Caki2 (cell line): ENCODE measurements around the gene CHST11. TPM values are rescaled to one million over a fixed set of nuclear protein-coding genes. Genes with fewer than 3 reads are reported as not detected.

Source experiments
- DNase-seq: peaks from one replicate; pipeline ENCODE4 v3.0.0-alpha.2; 2015; ENCODE audit warnings: low read depth
- in situ Hi-C: cut with HindIII; loops from 2 replicates; pipeline ENCODE4 v1.10.0; 2016; ENCODE audit warnings: low sequenced_read_pairs, low pct_unique_long_range_greater_than_20kb, mixed read lengths
- total RNA-seq: library from RNA; depleted of rRNA; stranded (reverse); fragments of >200 nt; shearing (Covaris generic); gene quantifications from 2 replicates; pipeline ENCODE4 v1.2.3, GENCODE V29; 2014; ENCODE audit warnings: low replicate concordance

Gene CHST11
- total RNA-seq, 1 experiment from 2014 or later: 51.3 TPM

DNA sequence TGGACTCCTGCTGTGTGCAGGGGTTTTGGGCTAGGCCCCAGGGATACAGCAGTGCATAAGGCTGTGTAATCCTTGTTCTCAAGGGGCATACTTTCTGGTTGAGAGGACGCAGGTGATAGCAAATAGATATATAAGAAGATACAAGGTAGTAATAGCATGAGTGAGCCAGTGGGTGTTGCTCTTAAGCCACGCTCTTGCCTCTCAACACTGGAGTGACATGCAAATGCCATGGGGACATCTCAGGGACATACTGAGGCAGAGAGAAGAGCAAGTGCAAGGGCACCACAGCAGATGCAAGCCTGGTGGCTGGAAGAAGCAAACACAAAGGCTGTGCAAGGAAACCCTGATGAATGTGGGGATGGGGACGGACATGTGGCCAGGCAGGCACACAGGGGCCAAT is 223.3 kb downstream of the CHST11 start:
- no peak for DNase-seq
- in situ Hi-C loops: no loop called here

DNA sequence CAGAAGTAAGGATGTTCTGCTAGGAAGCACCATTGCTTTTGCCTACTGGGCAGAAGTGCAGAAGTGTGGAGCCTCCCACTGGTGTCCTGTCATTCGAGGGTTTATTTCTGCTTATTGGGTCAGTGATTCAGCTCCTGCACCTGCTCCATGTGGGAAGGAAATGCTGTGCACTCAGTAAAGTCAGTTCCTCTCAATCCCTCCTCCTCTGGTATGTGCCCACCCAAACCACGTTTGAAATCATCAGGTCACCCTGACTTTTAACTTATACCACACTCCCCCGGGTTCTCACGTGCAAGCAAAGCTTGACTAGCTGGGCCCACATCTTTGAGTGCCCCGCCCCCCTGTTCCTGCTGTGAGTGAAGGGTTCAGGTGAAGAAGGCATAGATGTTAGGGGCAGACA is 223.7 kb downstream of the CHST11 start:
- DNase-seq: no peak
- in situ Hi-C loops: no loop called here

DNA sequence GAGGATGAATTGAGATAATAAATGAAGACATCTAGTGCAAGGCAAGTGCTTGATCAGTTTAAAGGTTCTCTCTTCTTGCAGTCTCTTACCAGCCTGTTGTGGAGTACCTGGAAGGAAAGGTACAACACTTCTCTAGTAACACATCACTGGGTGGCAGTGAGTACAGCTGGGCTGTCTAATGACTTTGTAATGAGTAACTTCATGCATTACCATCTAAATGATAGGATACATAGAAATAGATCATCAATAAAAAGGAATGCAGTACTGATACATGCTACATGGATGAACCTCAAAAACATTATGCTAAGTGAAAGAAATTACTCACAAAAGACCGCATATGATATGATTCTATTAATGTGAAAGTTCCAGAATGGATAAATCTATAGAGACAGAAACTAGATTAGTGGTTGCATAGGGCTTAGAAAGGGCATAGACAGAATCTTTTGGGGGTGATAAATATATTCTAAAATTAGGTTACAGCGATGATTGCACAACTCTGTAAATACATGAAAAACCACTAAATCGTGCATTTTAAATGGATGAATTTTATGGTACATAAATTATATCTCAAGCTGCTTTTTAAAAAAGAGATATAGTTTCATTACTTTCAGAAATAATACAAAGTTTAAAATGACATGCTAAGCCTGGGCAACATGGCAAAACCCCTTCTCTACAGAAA is 224.4 kb downstream of the CHST11 start:
- no peak for DNase-seq
- in situ Hi-C loops: no loop called here

DNA sequence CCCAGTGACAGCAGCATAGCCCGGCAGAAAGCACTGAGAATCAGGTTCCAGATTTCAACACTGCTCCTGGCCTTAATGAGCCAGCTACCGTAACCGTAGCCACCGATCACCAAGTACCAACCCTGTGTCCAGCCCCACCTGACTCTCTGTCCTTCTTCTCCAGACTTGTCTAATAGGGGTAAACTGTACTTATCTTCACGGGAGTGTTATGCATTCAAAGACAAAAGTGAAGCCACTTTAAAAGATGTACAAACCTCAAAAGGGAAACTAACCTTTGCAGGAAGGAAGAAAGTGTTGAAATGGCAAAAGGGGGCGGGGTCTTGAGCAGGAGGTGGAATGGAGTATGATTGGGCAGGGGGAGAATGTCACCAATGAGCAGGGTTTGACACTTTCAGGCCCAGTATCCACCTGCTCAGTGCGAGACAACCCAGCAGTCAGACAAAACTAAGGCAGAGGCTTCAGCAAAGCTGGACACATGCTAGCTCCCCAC is 226.1 kb downstream of the CHST11 start:
- in situ Hi-C loops: no loop called here
- no peak for DNase-seq

DNA sequence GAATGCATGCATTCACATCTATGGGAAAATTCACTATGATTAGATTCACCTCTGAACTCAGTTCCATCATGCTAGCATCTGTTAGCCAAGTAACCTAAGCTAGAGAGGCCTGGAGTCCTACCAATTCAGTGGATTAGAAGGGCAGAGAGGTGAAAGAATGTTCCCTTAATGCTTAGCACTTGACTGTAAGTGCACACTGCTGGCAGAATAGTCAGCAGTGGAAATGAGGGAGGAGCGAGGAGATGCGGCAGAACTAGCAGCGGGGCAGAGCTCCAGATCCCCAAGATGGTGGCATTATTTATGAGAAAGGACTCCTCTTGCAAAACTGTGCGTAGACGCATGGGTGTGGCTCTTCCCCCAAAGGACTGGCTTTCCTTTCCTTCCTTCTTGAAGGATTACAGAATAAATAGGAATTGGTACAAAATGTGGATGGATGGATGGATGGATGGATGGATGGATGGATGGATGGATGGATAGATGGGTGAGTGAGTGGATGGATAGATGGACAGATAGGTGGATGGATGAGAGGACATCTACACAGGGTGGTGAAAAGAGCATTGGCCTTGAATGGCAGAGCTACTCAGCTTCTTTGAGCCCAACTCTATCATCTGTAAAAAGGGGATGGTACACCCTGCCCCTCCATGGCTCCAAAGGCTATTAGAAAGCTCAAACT is 227.2 kb downstream of the CHST11 start:
- no peak for DNase-seq
- in situ Hi-C loops: no loop called here

DNA sequence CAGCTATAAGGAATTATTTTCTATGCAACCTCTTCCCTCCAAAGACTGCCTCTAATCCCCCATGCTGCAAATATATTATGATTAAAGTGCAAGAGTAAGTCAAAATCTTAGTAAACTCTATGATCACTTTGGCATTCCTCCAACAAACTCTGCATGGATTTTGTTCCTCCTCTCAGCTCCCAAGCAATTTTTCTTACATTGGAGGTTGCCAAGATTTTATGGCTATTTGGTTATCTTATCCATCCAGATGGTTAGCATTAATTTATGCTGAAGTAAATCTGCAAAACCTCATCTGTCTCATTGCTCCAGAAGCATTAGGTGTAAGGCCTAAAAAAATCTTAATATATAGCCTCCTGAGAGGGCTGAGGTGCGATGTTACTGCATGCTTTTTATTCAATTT is 228.1 kb downstream of the CHST11 start:
- in situ Hi-C loops: no loop called here
- no peak for DNase-seq

DNA sequence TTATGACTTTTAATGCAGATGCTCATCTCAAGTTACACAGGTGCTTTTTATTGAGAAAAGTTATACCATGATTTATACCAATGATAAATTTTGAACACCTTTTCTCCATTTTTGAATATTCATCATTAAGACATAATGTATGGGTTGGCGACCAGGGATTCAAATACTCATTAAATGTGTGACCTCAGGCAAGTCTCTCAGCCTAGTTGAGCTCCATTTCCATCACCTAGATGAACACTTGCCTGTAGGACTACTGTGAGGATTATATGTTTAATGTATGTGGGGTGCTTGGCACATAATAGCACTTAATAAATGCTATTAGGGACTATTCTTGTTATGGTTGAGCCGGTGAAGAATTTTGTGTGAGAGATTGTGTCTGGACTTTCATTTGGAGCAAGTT is 228.6 kb downstream of the CHST11 start:
- no peak for DNase-seq
- in situ Hi-C loops: no loop called here

DNA sequence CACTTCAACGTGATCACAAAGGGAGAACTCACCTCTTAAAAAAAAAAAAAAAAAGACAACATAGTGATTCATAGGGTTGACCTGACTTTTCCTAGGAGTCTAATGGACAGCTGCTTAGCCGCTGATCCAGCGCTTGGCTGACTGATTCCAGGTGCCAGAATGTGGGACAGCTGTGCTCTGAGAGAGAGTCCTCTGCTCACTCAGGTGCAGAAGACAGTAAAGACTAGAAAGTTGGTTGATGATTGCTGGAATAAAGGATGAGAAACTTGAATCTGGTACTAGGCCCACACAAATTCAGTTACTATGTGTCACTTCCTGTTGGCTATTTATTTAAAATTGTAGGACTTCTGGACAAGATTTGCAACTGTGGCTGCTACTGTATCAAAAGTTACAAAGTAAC is 229.4 kb downstream of the CHST11 start:
- in situ Hi-C loops: no loop called here
- peak; percentile 78 for DNase-seq

DNA sequence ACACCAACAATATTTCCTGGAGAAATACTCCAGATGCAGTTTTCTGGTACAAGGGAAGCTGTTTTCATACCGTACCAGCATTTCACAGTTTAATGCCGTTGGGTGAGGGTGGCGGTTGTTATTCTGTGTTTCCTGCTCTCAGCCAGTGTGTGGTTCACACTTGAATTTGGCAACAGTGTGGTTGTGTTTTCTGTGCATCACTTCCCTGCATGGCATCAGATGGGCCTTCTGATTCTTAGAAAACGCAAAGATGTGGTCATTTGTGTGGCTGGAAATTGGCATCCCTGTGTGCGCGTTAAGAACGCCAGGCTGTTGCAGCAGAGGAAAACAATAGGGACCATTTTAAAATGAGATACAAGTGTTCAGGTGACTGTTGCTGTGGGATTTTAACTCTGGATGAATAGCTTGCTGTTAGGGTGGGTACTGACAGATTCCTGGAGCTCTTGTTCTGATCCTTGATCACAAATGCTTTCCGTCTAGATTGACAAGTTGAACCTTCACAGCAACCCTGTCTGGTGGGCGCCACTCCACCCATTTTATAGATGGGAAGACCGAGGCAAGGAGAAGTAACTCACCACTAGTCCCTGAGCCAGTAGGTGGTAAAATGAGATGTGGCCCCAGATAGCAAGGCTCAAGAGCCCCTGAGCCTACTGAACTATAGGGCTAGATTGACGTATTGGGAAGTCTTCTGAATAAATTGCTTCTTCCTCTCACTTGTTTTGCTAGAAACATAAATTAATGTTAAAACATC is 231.2 kb downstream of the CHST11 start:
- in situ Hi-C loops: no loop called here

DNA sequence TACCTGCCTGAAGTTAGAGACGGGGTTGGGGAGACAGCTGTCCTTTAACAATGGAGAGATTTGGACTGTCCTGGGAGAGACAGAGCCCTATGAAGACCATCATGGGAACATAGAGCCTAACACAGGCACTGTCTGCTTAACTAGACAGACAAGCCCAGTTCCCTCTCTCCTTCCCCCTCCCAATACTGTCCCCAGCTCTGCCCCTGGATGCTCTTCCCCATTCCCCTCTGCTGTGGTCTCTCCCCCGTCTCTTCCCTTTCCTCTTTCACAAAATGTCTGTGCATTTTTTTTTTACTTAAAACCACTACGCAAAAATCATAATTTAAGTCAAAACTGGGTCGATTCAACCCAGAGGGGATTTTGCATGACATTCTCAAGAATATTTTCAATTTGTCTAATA is 232.9 kb downstream of the CHST11 start:
- in situ Hi-C loops: no loop called here
- DNase-seq: no peak

More for the DNA sequence above, 231.2 kb downstream of the CHST11 start:
- DNase-seq: no peak

DNA sequence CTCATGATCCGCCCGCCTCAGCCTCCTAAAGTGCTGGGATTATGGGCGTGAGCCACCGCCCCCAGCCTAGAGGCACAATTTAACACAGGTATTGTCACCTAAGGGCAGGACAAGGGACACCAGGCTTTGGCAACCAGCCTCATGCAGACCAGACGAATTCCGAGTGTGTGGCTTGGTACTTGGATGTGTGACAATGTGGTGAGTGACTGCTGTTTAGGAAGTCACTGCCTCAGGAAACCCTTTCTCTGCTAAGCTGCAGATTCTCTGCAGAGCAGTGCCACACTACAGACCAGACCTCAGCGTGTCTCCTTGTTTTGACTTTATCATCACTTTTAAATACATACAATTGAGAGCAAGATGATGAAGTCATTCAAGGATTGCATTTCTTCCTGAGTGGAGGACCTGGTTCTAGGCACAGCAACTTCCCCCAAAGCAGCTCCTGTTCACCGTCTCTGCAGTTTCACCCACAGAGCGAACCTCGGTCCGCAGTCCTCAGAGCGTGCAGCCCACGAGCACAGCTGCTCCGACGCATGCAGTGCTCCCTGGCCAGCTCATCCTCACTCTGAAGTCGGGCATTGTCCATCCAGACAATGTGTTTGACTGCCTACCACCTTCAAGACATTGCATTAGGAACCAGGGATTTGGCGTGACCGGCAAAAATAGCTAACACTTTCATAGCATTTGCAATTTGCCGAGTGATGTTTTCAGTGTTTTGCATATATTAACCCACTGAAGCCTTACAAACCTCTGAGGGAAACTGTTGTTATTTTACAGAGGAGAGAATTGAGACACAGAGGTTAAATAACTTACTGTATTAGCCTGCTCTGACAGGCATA is 235.2 kb downstream of the CHST11 start:
- DNase-seq: no peak
- in situ Hi-C loops: no loop called here

DNA sequence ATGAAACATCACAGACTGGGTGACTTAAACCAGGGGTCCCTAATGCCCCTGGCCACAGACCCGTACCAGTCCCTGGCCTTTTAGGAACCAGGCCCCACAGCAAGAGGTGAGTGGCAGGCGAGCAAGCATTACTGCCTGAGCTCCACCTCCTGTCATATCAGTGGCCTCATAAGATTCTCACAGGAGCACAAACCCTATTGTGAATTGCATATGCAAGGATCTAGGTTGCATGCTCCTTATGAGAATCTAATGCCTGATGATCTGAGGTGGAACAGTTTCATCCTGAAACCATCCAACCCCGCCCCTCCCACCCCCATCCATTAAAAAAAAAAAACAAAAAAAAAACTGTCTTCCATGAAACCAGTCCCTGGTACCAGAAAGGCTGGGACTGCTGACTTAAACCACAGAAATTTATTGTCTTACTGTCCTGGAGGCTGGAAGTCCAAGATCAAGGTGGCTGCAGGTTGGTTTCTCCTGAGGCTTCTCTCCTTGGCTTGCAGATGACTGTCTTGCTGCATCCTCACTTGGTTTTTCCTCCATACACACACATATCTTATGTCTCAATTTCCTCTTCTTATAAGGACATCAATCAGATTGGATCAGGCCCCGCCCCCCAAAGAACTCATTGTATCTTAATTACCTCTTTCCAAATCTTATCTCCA is 235.9 kb downstream of the CHST11 start:
- no peak for DNase-seq
- in situ Hi-C loops: no loop called here

DNA sequence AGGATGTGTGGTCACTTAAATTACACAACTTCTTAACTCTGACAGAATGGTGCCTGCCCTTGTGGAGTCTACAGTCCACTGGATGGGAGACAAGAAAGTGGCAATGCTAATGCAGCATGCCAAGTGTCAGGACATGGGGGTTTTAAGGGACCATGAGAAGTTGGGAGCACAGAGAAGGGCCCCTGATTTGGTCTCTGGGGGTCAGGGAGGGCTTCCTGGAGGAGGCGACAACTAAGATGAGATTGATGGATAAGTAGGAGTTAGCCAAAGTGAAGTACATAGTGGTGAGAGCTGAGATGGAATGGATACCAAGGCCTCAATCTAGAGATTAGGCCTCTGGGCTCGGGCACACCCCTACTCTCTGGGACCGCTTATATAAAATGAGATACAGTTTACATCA is 236.7 kb downstream of the CHST11 start:
- DNase-seq: no peak
- in situ Hi-C loops: no loop called here

DNA sequence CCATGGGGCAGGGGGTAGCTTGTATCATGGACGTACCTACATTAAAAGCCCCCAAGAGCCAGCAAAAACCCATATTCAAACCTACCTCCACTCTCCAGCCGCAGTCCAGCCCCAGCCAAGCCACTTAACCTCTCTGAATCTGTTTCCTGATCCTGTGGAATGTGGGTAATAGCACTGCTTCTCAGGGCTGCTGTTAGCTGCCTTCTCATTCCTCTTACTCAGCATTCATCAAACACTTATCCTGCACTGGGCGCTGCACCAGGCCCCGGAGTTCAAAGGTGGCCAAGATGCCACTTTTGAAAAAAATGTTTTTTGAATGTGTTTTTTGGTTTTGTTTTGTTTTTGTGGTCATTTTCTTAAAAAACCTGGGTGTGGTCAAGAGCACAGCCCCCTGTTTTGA is 237.4 kb downstream of the CHST11 start:
- in situ Hi-C loops: no loop called here
- DNase-seq: no peak

DNA sequence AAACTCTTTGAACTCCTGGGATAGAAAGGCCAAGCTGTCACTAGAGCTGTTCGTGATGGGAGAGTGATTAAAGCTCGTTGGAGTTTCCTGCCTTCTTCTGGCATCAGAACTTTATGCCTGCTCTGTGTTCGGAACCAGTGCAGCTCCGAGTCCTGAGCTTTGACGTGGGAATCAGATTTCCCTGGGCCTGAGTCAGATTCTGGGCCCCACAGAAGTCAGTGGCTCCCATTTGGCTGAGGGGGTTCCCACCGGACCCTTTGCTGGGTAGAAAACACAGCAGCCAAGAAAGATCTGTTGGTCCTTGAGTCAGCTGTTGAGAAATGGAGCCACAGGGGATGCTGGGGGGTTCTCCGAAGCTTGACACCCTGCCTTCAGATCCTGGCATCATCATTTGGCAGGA is 238.0 kb downstream of the CHST11 start:
- DNase-seq: no peak
- in situ Hi-C loops: no loop called here

DNA sequence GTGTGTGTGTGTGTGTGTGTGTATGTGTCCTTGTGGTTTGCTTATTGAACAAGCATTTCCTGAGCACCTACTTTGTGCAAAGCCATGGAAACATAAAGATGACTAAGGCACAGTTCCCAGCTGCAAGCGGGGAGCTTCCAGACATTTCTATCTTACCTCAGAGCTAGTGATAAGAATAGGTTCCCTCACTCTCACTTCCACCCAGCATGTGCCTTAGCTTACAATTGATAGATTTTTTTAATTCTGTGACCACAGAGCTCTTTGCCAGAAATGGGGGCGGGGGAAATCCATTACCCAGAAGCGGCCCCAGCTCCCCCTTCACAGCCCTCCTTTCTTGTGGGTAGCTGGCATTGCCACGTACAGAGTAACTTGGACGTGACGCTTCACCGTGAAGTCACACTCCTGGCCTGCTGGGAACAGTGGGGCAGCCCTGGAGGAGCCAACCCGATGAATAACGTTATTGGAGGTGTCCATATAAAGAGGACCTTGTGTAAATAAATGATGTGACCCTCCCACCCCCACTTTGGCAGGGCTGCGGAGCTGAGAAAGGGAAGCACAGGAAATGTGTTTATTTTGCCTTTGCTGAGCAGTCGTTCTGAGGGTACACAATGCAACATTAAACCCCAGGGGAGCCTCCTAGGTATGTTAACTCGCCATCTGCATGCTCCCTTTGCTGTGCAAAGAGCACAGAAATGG is 238.9 kb downstream of the CHST11 start:
- DNase-seq: peak; percentile 14

DNA sequence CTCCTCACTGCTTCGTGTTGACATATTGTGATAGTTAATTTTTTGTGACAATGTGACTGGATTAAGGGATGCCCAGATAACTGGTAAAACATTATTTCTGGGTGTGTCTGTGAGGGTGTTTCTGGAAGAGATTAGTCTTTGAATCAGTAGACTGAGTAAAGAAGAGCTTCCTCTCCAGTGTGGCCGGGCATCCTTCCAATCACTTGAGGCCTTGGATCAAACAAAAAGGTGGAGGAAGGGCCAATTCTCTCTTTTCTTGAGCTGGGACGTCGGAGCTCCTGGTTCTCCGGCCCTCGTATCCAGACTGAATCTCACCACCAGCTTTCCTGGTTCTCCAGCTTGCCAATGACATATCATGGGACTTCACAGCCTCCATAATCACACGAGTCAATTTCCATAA is 240.4 kb downstream of the CHST11 start:
- no peak for DNase-seq
- in situ Hi-C loops: no loop called here

More for the DNA sequence above, 238.9 kb downstream of the CHST11 start:
- in situ Hi-C loops: no loop called here
